Esophagus muscularis mucosa (tissue), 4 donors: Measurements from ENCODE around the gene PHOX2B. TPM values are rescaled to one million over a fixed set of nuclear protein-coding genes. Genes with fewer than 3 reads are reported as not detected.

Experiments used
- DNase-seq: peaks from one replicate; pipeline ENCODE4 v3.0.0-alpha.2; 2017; ENCODE audit errors: extremely low spot score
- H3K27ac ChIP-seq, 4 donors: fragments of 200-600 bp; sonication (generic); replicated peaks in 1 of 4; 1 replicate in 3 of 4; 2 replicates in 1 of 4; pipeline ENCODE4 v1.5.1; 2016 to 2019; ENCODE audit warnings: mild to moderate bottlenecking in 1 of 4
- H3K27me3 ChIP-seq, 4 donors: fragments of 200-600 bp; sonication (generic); one replicate each; pipeline versions ENCODE4 v1.5.1 to v1.6.0; 2016 to 2019
- H3K36me3 ChIP-seq, 4 donors: fragments of 200-600 bp; sonication (generic); one replicate each; pipeline ENCODE4 v1.5.1; 2016 to 2019
- H3K4me1 ChIP-seq, 4 donors: fragments of 200-600 bp; sonication (generic); one replicate each; pipeline ENCODE4 v1.5.1; 2016 to 2019
- H3K4me3 ChIP-seq, 4 donors: fragments of 200-600 bp; sonication (generic); 1 replicate in 2 of 4; 2 replicates in 2 of 4; pipeline ENCODE4 v1.5.1; 2016 to 2019; ENCODE audit warnings: mild to moderate bottlenecking in 4 of 4, moderate library complexity in 1 of 4
- H3K9me3 ChIP-seq, 4 donors: fragments of 200-600 bp; sonication (generic); 1 replicate in 3 of 4; 2 replicates in 1 of 4; pipeline ENCODE4 v1.5.1; 2016 to 2019
- EP300 ChIP-seq: sonication (generic); formaldehyde crosslinking; IDR thresholded peaks from one replicate; pipeline ENCODE4 v1.6.1; 2017; ENCODE audit warnings: antibody characterized with exemption
- POLR2A ChIP-seq: fragments of 450-650 bp; IDR thresholded peaks from one replicate; pipeline ENCODE4 v1.6.1; 2017; ENCODE audit warnings: antibody characterized with exemption, moderate library complexity, mild to moderate bottlenecking, low read depth
- POLR2AphosphoS5 ChIP-seq, 2 donors: sonication (generic); formaldehyde crosslinking; IDR thresholded peaks; one replicate each; pipeline ENCODE4 v1.6.1; 2017; ENCODE audit warnings: antibody characterized with exemption in 2 of 2
- WGBS: methylation state at CpG from one replicate; pipeline ENCODE4 v1.1.5; 2018; 5-methylcytosine and 5-hydroxymethylcytosine counted together
- intact Hi-C: fragments of 100-400 bp; cut with DNase I; formaldehyde crosslinking; loops from one replicate; pipeline ENCODE4 v1.15.1; 2023
- total RNA-seq, 4 donors: library from RNA; depleted of rRNA; stranded (reverse); fragments of >200 nt; gene quantifications; one replicate each; pipeline versions ENCODE4 v1.1.0 to v1.2.1, GENCODE V29; 2016
- TF ChIP-seq, protein P1 (sequence below), 3 experiments: fragments of 200-600 bp in 2 of 3; fragments of 450-650 bp in 1 of 3; sonication (generic) in 2 of 3; IDR thresholded peaks; one replicate each; pipeline ENCODE4 v1.5.1; 2017 to 2019; ENCODE audit warnings: antibody characterized with exemption in 3 of 3, mild to moderate bottlenecking in 2 of 3, moderate library complexity in 1 of 3

The PHOX2B gene
- total RNA-seq, 4 donors from 2014 or later = 0.19 to 3.0 (median 0.66) TPM; not detected in 1

DNA sequence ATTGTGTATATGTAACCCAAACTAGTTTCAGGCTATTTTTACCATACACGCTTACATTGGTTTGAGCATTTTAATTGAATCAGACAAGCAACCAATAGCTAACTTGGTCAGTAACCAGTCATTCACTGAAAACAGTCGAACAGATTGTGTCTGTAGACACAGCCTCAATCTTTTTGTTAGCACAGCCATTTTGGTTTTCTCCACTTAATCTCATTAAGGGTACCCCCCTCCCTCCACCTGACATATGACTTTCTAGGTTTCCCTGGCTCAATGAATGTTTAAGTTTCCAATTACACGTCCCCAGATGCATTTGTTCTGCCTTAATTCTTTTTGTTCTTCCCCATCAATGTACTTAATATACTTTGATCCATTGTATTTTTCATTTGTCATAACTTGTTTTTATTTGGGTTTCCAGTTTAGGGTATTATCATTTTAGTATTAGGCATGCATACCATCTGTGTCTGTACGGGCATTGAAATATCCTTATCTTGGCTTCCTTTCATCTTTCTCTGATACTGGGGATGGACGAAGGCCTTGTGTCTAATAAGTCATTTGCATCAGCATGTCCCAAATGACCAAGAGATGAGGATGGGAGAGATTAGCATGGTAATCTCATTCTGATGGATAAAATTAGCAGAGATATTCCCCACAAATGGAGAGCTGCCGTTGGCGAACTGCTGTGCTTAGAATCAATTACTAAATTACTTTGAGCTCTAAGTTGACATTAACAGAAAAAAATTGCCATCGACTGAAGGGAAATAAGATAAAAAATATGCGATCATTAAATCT, 35.9 kb upstream of the PHOX2B start:
- no peak for TF ChIP-seq EP300
- TF ChIP-seq, protein P1, sequence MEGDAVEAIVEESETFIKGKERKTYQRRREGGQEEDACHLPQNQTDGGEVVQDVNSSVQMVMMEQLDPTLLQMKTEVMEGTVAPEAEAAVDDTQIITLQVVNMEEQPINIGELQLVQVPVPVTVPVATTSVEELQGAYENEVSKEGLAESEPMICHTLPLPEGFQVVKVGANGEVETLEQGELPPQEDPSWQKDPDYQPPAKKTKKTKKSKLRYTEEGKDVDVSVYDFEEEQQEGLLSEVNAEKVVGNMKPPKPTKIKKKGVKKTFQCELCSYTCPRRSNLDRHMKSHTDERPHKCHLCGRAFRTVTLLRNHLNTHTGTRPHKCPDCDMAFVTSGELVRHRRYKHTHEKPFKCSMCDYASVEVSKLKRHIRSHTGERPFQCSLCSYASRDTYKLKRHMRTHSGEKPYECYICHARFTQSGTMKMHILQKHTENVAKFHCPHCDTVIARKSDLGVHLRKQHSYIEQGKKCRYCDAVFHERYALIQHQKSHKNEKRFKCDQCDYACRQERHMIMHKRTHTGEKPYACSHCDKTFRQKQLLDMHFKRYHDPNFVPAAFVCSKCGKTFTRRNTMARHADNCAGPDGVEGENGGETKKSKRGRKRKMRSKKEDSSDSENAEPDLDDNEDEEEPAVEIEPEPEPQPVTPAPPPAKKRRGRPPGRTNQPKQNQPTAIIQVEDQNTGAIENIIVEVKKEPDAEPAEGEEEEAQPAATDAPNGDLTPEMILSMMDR (IDR thresholded peaks at IDR 0.05) = no peak
- no peak for TF ChIP-seq POLR2A
- no peak for TF ChIP-seq POLR2AphosphoS5 (IDR thresholded peaks at IDR 0.05)
- WGBS = 90% methylated on average over 9 of the region's 9 CpGs
- no peak overlapping the region for H3K27ac ChIP-seq
- intact Hi-C loops = no loop called here
- peaks cover 0 to 9% (median 0%) of the 10 kb centered on the region in 4 donors for H3K27me3 ChIP-seq
- H3K36me3 ChIP-seq = no peaks in the 10 kb centered on the region
- H3K4me1 ChIP-seq = no peaks in the 10 kb centered on the region
- DNase-seq = no peak
- H3K4me3 ChIP-seq = no peak overlapping the region
- H3K9me3 ChIP-seq = no peaks in the 10 kb centered on the region

DNA sequence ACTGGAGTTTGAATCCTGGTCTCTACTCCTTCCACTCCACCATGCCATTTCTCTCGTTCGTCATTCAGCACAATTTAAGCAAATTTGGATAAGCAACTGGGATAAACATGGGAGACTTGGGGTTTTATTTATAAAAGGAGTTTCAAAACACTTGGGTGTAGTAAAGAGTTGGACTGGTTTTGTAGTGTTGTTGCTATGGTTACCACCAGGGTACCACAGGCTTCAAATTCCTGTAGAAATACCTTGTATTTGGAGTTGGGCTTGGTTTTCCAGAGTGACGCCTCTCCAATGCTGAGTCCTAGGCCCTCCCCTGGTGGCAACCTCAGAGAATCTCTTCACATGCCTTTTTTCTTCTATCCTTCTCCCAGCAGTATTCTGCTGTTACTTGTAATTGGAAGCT, 27.9 kb upstream of the PHOX2B start:
- Histone ChIP-seq H3K9me3 (no peaks in the 10 kb centered on the region), H3K27me3 (no peaks in the 10 kb centered on the region), H3K36me3 (no peaks in the 10 kb centered on the region), H3K4me1 (no peaks in the 10 kb centered on the region), H3K4me3 (no peak overlapping the region), H3K27ac (no peak overlapping the region)
- WGBS = 92% methylated on average over 3 of the region's 3 CpGs
- TF ChIP-seq EP300 = no peak
- no peak for TF ChIP-seq POLR2AphosphoS5 (IDR thresholded peaks at IDR 0.05)
- no peak for TF ChIP-seq POLR2A
- TF ChIP-seq, protein P1 (IDR thresholded peaks at IDR 0.05) = no peak
- intact Hi-C loops = no loop called here
- DNase-seq = no peak

DNA sequence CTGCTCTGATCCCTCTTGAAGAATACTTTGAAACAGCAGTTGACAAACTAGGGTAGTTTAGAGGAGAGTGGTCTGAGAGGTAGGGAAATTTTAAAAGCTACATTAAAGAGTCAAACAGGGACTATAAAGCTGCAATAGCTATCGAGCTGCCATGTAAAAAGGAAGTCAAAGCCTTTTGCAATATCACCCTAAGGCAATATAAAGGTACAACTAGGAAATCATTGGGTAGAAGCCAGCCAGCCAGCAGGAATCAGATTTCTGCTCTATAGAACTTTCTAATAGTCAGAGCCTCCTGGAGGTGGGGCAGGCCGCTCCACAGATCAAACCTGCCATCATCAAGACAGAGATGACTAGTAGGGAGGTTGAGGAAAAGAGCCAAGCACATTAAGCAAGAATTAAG, 15.2 kb upstream of the PHOX2B start:
- WGBS = 76% methylated on average over 2 of the region's 2 CpGs

DNA sequence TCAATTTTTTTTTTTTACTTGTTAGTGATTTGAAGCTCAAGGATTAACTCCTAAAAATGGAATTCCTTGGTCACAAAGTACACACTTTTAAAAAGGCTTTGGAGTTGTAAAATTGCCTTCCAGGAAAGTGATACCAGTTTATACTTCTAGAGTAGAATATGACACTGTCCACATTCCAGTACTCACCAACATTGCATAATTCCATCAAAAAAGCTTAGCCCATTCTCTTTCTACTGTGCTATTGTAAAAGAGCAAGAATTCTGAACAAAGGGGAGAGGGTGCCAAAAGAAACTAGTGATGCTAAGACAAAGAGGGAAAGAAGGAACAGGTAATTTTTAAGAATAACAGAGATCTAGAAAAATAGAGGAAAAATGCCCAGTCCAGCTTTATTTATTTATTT, 10.4 kb upstream of the PHOX2B start:
- Histone ChIP-seq H3K27me3 (peaks cover 0 to 47% (median 2%) of the 10 kb centered on the region in 4 donors), H3K4me3 (no peak overlapping the region), H3K36me3 (no peaks in the 10 kb centered on the region), H3K27ac (no peak overlapping the region), H3K9me3 (no peaks in the 10 kb centered on the region), H3K4me1 (no peaks in the 10 kb centered on the region)
- intact Hi-C loops = no loop called here
- TF ChIP-seq, protein P1 (IDR thresholded peaks at IDR 0.05) = no peak
- TF ChIP-seq EP300 (no peak), POLR2AphosphoS5 (IDR thresholded peaks at IDR 0.05) (no peak), POLR2A (no peak)
- no peak for DNase-seq

More for the DNA sequence above, 15.2 kb upstream of the PHOX2B start:
- Histone ChIP-seq H3K4me3 (no peak overlapping the region), H3K4me1 (no peaks in the 10 kb centered on the region), H3K36me3 (no peaks in the 10 kb centered on the region), H3K9me3 (no peaks in the 10 kb centered on the region), H3K27me3 (peaks cover 0 to 24% (median 0%) of the 10 kb centered on the region in 4 donors), H3K27ac (no peak overlapping the region)
- DNase-seq = peak; percentile 78
- intact Hi-C loops = no loop called here
- no peak for TF ChIP-seq EP300
- TF ChIP-seq, protein P1 (IDR thresholded peaks at IDR 0.05) = no peak
- no peak for TF ChIP-seq POLR2AphosphoS5 (IDR thresholded peaks at IDR 0.05)
- no peak for TF ChIP-seq POLR2A
